Fibroblast of lung (primary cell): Measurements from ENCODE around the gene MAP1LC3A.

Source experiments
- CTCF ChIP-seq, 2 donors: IDR thresholded peaks in 1 of 2; conservative IDR thresholded peaks in 1 of 2; 1 replicate in 1 of 2; 2 replicates in 1 of 2; pipeline ENCODE4 v1.5.1; 2011 to 2012; ENCODE audit warnings: low read length in 2 of 2, control low read depth in 1 of 2, inconsistent platforms in 1 of 2, low read depth in 1 of 2, mild to moderate bottlenecking in 1 of 2
- EZH2 ChIP-seq: IDR thresholded peaks from 2 replicates; pipeline ENCODE4 v1.5.1; 2012; ENCODE audit warnings: low read length, control low read depth, mild to moderate bottlenecking; ENCODE audit errors: missing control alignments

GRCh38 chr20:34515484-34516246 is 42.9 kb upstream of the MAP1LC3A start:
- TF ChIP-seq CTCF (conservative IDR thresholded peaks at IDR 0.05 in 1 of 2, IDR thresholded peaks at IDR 0.05 in 1 of 2; ENCODE audit: low read depth in 1 of 2, low read length in 2 of 2) (no peak), EZH2 (no peak)
